Right lobe of liver (tissue), 6 donors: ENCODE results near the gene P2RX7. TPM values are rescaled to one million over a fixed set of nuclear protein-coding genes. Genes with fewer than 3 reads are reported as not detected.

Experiments used
- ATAC-seq, 4 donors: fragments of 200-7000 bp; cut with Tn5 transposase; one replicate each; pipeline ENCODE4 v1.9.1; 2020; ENCODE audit warnings: mild to moderate bottlenecking in 4 of 4, moderate library complexity in 4 of 4
- DNase-seq, 3 donors: peaks; one replicate each; pipeline ENCODE4 v3.0.0-alpha.2; 2020
- H3K27ac ChIP-seq, 3 donors: fragments of 200-600 bp; one replicate each; pipeline ENCODE4 v1.8.0; 2022
- H3K27me3 ChIP-seq, 2 donors: fragments of 200-600 bp; one replicate each; pipeline ENCODE4 v1.8.0; 2022
- H3K36me3 ChIP-seq, 4 donors: fragments of 200-600 bp; sonication (generic) in 1 of 4; one replicate each; pipeline versions ENCODE4 v1.5.1 to v1.8.0; 2017 to 2022; ENCODE audit warnings: control low read depth in 1 of 4
- H3K4me1 ChIP-seq, 4 donors: fragments of 200-600 bp; sonication (generic) in 1 of 4; one replicate each; pipeline versions ENCODE4 v1.5.1 to v1.8.0; 2017 to 2022; ENCODE audit warnings: control low read depth in 1 of 4
- H3K4me3 ChIP-seq, 3 donors: fragments of 200-600 bp; one replicate each; pipeline ENCODE4 v1.8.0; 2022
- H3K9me3 ChIP-seq, 4 donors: fragments of 200-600 bp; sonication (generic) in 1 of 4; one replicate each; pipeline versions ENCODE4 v1.5.1 to v1.8.0; 2017 to 2022; ENCODE audit warnings: control low read depth in 1 of 4
- POLR2A ChIP-seq: fragments of 450-650 bp; IDR thresholded peaks from one replicate; pipeline ENCODE4 v1.6.1; 2017; ENCODE audit warnings: antibody characterized with exemption, mild to moderate bottlenecking
- WGBS: methylation state at CpG from one replicate; pipeline ENCODE4 v1.1.6; 2018; ENCODE audit warnings: low coverage, low lambda C conversion rate; ENCODE audit not compliant: insufficient coverage; ENCODE audit errors: missing lambda C conversion rate; 5-methylcytosine and 5-hydroxymethylcytosine counted together
- intact Hi-C, 2 donors: fragments of 100-400 bp; cut with DNase I; formaldehyde crosslinking; loops; one replicate each; pipeline versions ENCODE4 v1.11.2 to v1.14.1; 2022
- total RNA-seq, 6 experiments: library from RNA; depleted of rRNA in 2 of 6; stranded (reverse); fragments of >200 nt in 2 of 6; fragmentation: NEBNext Ultra II Directional in 3 of 6; extraction: Animal tissue kit (Norgen Biotek cat#: 25700) in 3 of 6; gene quantifications; one replicate each; pipeline versions ENCODE4 v1.1.0 to v1.2.4, GENCODE V29; 2016 to 2023
- TF ChIP-seq, protein P1 (sequence below), 4 donors: fragments of 200-600 bp in 3 of 4; fragments of 450-650 bp in 1 of 4; IDR thresholded peaks; one replicate each; pipeline versions ENCODE4 v1.5.1 to v1.8.0; 2016 to 2022; ENCODE audit warnings: antibody characterized with exemption in 4 of 4, mild to moderate bottlenecking in 2 of 4
- donor health status: DM: no; HTN: yes; CAD: no.
- donor health status: DM: no; HTN: no; CAD: no.
- donor health status: DM: no; HTN: no; CAD: no.
- donor health status: DM: no; HTN: yes; CAD: no.
- donor health status: DM: no; HTN: yes; CAD: no.

P2RX7 gene
- total RNA-seq, 6 experiments from 2014 or later, result 2.5 to 11.4 (median 3.4) TPM

- intact Hi-C loops, result no loop called here
- Histone ChIP-seq H3K27ac (no peak overlapping the region), H3K9me3 (no peaks in the 10 kb centered on the region), H3K36me3 (no peaks in the 10 kb centered on the region), H3K4me1 (peaks cover 0 to 17% (median 5%) of the 10 kb centered on the region in 4 donors), H3K27me3 (no peaks in the 10 kb centered on the region), H3K4me3 (no peak overlapping the region)
- ATAC-seq, result no peak
- TF ChIP-seq POLR2A, result no peak
- TF ChIP-seq, protein P1, sequence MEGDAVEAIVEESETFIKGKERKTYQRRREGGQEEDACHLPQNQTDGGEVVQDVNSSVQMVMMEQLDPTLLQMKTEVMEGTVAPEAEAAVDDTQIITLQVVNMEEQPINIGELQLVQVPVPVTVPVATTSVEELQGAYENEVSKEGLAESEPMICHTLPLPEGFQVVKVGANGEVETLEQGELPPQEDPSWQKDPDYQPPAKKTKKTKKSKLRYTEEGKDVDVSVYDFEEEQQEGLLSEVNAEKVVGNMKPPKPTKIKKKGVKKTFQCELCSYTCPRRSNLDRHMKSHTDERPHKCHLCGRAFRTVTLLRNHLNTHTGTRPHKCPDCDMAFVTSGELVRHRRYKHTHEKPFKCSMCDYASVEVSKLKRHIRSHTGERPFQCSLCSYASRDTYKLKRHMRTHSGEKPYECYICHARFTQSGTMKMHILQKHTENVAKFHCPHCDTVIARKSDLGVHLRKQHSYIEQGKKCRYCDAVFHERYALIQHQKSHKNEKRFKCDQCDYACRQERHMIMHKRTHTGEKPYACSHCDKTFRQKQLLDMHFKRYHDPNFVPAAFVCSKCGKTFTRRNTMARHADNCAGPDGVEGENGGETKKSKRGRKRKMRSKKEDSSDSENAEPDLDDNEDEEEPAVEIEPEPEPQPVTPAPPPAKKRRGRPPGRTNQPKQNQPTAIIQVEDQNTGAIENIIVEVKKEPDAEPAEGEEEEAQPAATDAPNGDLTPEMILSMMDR (IDR thresholded peaks at IDR 0.05), result no peak
- no peak for DNase-seq
- 67% methylated on average over 4 of the region's 4 CpGs for WGBS
These were observed 19.6 kb upstream of the P2RX7 start for GRCh38 chr12:121113057-121113456.

GRCh38 chr12:121114019-121114639, 18.5 kb upstream of the P2RX7 start:
- ATAC-seq (no peak), DNase-seq (no peak)
- TF ChIP-seq, protein P1 (IDR thresholded peaks at IDR 0.05), result no peak
- TF ChIP-seq POLR2A, result no peak
- Histone ChIP-seq H3K4me3 (no peak overlapping the region), H3K36me3 (no peaks in the 10 kb centered on the region), H3K27ac (no peak overlapping the region), H3K4me1 (peaks cover 0 to 17% (median 5%) of the 10 kb centered on the region in 4 donors), H3K9me3 (no peaks in the 10 kb centered on the region), H3K27me3 (no peaks in the 10 kb centered on the region)
- intact Hi-C loops, result no loop called here
- 54% methylated on average over 4 of the region's 6 CpGs for WGBS

DNA sequence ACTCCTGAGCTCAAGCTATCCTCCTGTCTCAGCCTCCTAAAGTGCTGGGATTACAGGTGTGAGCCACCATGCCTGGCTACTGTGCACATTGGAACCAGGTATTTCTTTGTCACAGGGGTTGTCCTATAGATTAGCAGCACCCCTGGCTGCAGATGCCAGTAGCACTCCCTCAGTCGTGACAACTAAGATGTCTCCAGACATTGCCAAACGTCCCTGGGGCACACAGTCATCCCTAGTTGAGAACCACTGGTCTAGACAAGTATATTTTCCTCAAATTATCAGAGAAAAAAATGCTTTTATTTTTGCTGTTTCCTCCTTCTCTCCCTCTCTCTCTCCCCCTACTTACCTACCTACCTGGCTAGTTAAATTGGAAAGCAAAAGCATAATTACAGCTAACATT, 17.9 kb upstream of the P2RX7 start:
- H3K9me3 ChIP-seq, result no peaks in the 10 kb centered on the region
- no peak overlapping the region for H3K4me3 ChIP-seq
- no peaks in the 10 kb centered on the region for H3K36me3 ChIP-seq
- DNase-seq, result no peak
- no peaks in the 10 kb centered on the region for H3K27me3 ChIP-seq
- intact Hi-C loops, result no loop called here
- H3K4me1 ChIP-seq, result peaks cover 0 to 17% (median 5%) of the 10 kb centered on the region in 4 donors
- 57% methylated on average over 1 of the region's 2 CpGs for WGBS
- H3K27ac ChIP-seq, result no peak overlapping the region
- TF ChIP-seq, protein P1 (IDR thresholded peaks at IDR 0.05), result no peak
- no peak for TF ChIP-seq POLR2A
- ATAC-seq, result no peak

- H3K9me3 ChIP-seq, result no peaks in the 10 kb centered on the region
- ATAC-seq, result no peak
- no peak overlapping the region for H3K4me3 ChIP-seq
- no peak overlapping the region for H3K27ac ChIP-seq
- H3K27me3 ChIP-seq, result no peaks in the 10 kb centered on the region
- WGBS, result 90% methylated on average over 4 of the region's 4 CpGs
- H3K36me3 ChIP-seq, result no peaks in the 10 kb centered on the region
- intact Hi-C loops, result no loop called here
- peaks cover 0 to 17% (median 5%) of the 10 kb centered on the region in 4 donors for H3K4me1 ChIP-seq
- TF ChIP-seq POLR2A, result no peak
- DNase-seq, result no peak
These were observed 17.1 kb upstream of the P2RX7 start for GRCh38 chr12:121115530-121115929.

- TF ChIP-seq POLR2A, result no peak
- TF ChIP-seq, protein P1 (IDR thresholded peaks at IDR 0.05), result no peak
- Histone ChIP-seq H3K27me3 (no peaks in the 10 kb centered on the region), H3K27ac (peak overlapping the region; percentile 54 to 76 (median 76)), H3K9me3 (no peaks in the 10 kb centered on the region), H3K4me3 (no peak overlapping the region), H3K36me3 (no peaks in the 10 kb centered on the region), H3K4me1 (peaks cover 0 to 17% (median 5%) of the 10 kb centered on the region in 4 donors)
- 26% methylated on average over 4 of the region's 4 CpGs for WGBS
- peak in 2 of 3 donors; percentile 21 to 60 for DNase-seq
- peak; percentile 86 to 92 (median 90) for ATAC-seq
- intact Hi-C loops, result no loop called here
These were observed 16.1 kb upstream of the P2RX7 start for GRCh38 chr12:121116318-121117225.
